Breast epithelium (tissue), 4 donors: ENCODE measurements around the gene BCL11B. TPM values are rescaled to one million over a fixed set of nuclear protein-coding genes. Genes with fewer than 3 reads are reported as not detected.

Experiments used
- DNase-seq, 2 donors: peaks; one replicate each; pipeline ENCODE4 v3.0.0-alpha.2; 2019; ENCODE audit warnings: low spot score in 2 of 2
- H3K27ac ChIP-seq, 2 donors: fragments of 200-600 bp; sonication (generic) in 1 of 2; one replicate each; pipeline ENCODE4 v1.5.1; 2016 to 2019; ENCODE audit warnings: mild to moderate bottlenecking in 1 of 2
- H3K27me3 ChIP-seq, 2 donors: fragments of 200-600 bp; sonication (generic) in 1 of 2; one replicate each; pipeline versions ENCODE4 v1.5.1 to v1.6.0; 2017 to 2019; ENCODE audit warnings: control low read depth in 1 of 2, mild to moderate bottlenecking in 1 of 2
- H3K36me3 ChIP-seq: fragments of 200-600 bp; one replicate; pipeline ENCODE4 v1.5.1; 2019
- H3K4me1 ChIP-seq, 2 donors: fragments of 200-600 bp; sonication (generic); one replicate each; pipeline ENCODE4 v1.5.1; 2016 to 2019; ENCODE audit warnings: control low read depth in 1 of 2
- H3K4me3 ChIP-seq, 3 donors: fragments of 200-600 bp; sonication (generic); 1 replicate in 2 of 3; 2 replicates in 1 of 3; pipeline ENCODE4 v1.5.1; 2016 to 2019; ENCODE audit warnings: mild to moderate bottlenecking in 3 of 3, moderate library complexity in 2 of 3
- H3K9me3 ChIP-seq, 2 donors: fragments of 200-600 bp; sonication (generic) in 1 of 2; one replicate each; pipeline ENCODE4 v1.5.1; 2016 to 2019; ENCODE audit warnings: control low read depth in 1 of 2
- POLR2A ChIP-seq: fragments of 450-650 bp; IDR thresholded peaks from one replicate; pipeline ENCODE4 v1.6.1; 2016; ENCODE audit warnings: antibody characterized with exemption, mild to moderate bottlenecking, moderate library complexity
- POLR2AphosphoS5 ChIP-seq, 3 donors: sonication (generic); formaldehyde crosslinking; IDR thresholded peaks; one replicate each; pipeline ENCODE4 v1.6.1; 2017; ENCODE audit warnings: antibody characterized with exemption in 3 of 3
- intact Hi-C: fragments of 100-400 bp; cut with DNase I; formaldehyde crosslinking; loops from one replicate; pipeline ENCODE4 v1.15.1; 2023; ENCODE audit warnings: low total_unique reads
- total RNA-seq, 3 donors: library from RNA; depleted of rRNA; stranded (reverse); fragments of >200 nt; gene quantifications; one replicate each; pipeline ENCODE4 v1.1.0, GENCODE V29; 2016
- TF ChIP-seq, protein P1 (sequence below), 3 donors: fragments of 450-650 bp; IDR thresholded peaks; one replicate each; pipeline ENCODE4 v1.5.1; 2016 to 2017; ENCODE audit warnings: antibody characterized with exemption in 3 of 3, mild to moderate bottlenecking in 3 of 3, moderate library complexity in 3 of 3

Gene BCL11B
- total RNA-seq, 3 donors from 2014 or later = 0.96 to 3.9 (median 2.6) TPM

- H3K4me3 ChIP-seq = no peak overlapping the region
- intact Hi-C loops = no loop called here
- no peak overlapping the region for H3K27ac ChIP-seq
Measured at GRCh38 chr14:99206090-99206489, 65.9 kb downstream of the BCL11B start.

GRCh38 chr14:99205086-99205688 is 66.8 kb downstream of the BCL11B start:
- H3K4me1 ChIP-seq = no peaks in the 10 kb centered on the region
- no peaks in the 10 kb centered on the region for H3K27me3 ChIP-seq
- intact Hi-C loops = no loop called here
- no peaks in the 10 kb centered on the region for H3K9me3 ChIP-seq
- no peak overlapping the region for H3K27ac ChIP-seq
- TF ChIP-seq POLR2A = no peak
- no peak for TF ChIP-seq POLR2AphosphoS5 (IDR thresholded peaks at IDR 0.05)
- TF ChIP-seq, protein P1, sequence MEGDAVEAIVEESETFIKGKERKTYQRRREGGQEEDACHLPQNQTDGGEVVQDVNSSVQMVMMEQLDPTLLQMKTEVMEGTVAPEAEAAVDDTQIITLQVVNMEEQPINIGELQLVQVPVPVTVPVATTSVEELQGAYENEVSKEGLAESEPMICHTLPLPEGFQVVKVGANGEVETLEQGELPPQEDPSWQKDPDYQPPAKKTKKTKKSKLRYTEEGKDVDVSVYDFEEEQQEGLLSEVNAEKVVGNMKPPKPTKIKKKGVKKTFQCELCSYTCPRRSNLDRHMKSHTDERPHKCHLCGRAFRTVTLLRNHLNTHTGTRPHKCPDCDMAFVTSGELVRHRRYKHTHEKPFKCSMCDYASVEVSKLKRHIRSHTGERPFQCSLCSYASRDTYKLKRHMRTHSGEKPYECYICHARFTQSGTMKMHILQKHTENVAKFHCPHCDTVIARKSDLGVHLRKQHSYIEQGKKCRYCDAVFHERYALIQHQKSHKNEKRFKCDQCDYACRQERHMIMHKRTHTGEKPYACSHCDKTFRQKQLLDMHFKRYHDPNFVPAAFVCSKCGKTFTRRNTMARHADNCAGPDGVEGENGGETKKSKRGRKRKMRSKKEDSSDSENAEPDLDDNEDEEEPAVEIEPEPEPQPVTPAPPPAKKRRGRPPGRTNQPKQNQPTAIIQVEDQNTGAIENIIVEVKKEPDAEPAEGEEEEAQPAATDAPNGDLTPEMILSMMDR (IDR thresholded peaks at IDR 0.05) = no peak
- H3K4me3 ChIP-seq = no peak overlapping the region
- no peaks in the 10 kb centered on the region for H3K36me3 ChIP-seq
- no peak for DNase-seq

More at GRCh38 chr14:99206090-99206489, 65.9 kb downstream of the BCL11B start:
- H3K4me1 ChIP-seq = no peaks in the 10 kb centered on the region
- no peaks in the 10 kb centered on the region for H3K36me3 ChIP-seq
- TF ChIP-seq POLR2AphosphoS5 (IDR thresholded peaks at IDR 0.05) (no peak), POLR2A (no peak)
- TF ChIP-seq, protein P1 (IDR thresholded peaks at IDR 0.05) = no peak
- no peaks in the 10 kb centered on the region for H3K27me3 ChIP-seq
- H3K9me3 ChIP-seq = no peaks in the 10 kb centered on the region
- DNase-seq = no peak

DNA sequence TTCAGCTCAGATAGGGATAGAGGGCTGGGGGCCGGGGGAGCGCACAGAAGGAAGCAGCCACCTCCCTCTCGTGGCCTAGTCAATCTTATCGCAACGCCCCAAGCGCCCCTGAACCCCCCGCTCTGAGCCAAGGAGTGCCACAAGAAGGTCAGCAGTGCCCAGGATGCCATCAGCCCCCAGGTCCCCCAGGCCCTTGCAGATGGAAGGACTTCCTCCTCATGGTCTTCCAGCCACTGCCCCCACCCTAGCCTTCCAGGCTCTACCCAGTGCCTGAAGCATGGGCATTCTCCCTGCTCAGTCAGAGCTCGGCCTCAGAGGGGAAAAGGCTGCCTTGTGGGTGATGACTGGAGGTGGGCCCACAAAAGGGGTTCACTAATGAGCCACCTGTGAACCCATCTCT is 68.2 kb downstream of the BCL11B start:
- Histone ChIP-seq H3K27ac (no peak overlapping the region), H3K9me3 (no peaks in the 10 kb centered on the region), H3K4me3 (no peak overlapping the region), H3K27me3 (no peaks in the 10 kb centered on the region), H3K36me3 (no peaks in the 10 kb centered on the region), H3K4me1 (no peaks in the 10 kb centered on the region)
- intact Hi-C loops = no loop called here
- TF ChIP-seq POLR2A = no peak
- no peak for TF ChIP-seq POLR2AphosphoS5 (IDR thresholded peaks at IDR 0.05)
- TF ChIP-seq, protein P1 (IDR thresholded peaks at IDR 0.05) = no peak
- no peak for DNase-seq

DNA sequence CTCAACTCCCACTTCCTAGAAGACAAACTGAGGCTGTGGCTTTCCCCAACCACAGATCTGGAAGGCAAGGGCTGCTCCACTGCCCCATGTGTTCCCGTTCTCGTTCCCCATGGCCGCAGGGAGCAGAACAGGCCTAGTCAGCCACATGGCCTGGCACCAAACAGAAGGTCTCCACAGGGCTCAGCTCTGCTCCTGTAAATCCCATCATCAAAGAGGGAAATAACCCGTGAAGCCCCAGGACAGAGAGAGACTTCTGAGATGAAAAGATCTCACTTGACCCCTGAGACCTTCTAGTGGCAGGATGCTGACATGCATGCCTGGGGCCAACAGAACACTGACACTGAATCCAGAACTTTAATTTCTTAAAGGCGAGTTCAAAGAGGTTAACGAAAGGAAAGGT is 68.9 kb downstream of the BCL11B start:
- H3K4me3 ChIP-seq = no peak overlapping the region
- H3K27me3 ChIP-seq = no peaks in the 10 kb centered on the region
- intact Hi-C loops = no loop called here
- no peak overlapping the region for H3K27ac ChIP-seq
- no peaks in the 10 kb centered on the region for H3K36me3 ChIP-seq
- no peak for DNase-seq
- H3K9me3 ChIP-seq = no peaks in the 10 kb centered on the region
- TF ChIP-seq, protein P1 (IDR thresholded peaks at IDR 0.05) = no peak
- no peak for TF ChIP-seq POLR2A
- no peak for TF ChIP-seq POLR2AphosphoS5 (IDR thresholded peaks at IDR 0.05)
- H3K4me1 ChIP-seq = no peaks in the 10 kb centered on the region

DNA sequence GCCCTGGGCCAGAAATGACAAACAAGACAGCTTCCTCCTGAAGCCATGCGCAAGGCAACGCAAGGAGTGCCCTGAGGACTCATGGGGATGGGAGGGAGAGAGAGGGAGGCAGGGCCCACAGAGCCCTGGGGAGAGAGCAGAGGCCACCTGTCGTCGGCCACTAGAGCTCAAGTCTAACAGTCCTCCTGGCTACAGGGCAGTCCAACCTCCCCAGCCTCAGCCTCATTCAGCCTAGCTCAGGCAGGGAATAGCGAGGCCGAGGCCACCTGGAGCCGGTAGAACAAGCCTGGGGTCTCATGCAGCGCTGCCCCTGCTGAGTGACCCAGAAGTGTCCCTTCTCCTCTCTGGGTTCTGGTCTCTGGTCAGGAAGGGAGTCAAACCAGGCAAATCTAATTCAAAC is 69.5 kb downstream of the BCL11B start:
- Histone ChIP-seq H3K4me1 (no peaks in the 10 kb centered on the region), H3K27me3 (no peaks in the 10 kb centered on the region), H3K27ac (no peak overlapping the region), H3K4me3 (no peak overlapping the region), H3K9me3 (no peaks in the 10 kb centered on the region), H3K36me3 (no peaks in the 10 kb centered on the region)
- TF ChIP-seq, protein P1 (IDR thresholded peaks at IDR 0.05) = no peak
- no peak for TF ChIP-seq POLR2AphosphoS5 (IDR thresholded peaks at IDR 0.05)
- no peak for TF ChIP-seq POLR2A
- DNase-seq = no peak
- intact Hi-C loops = no loop called here
